Measurements from ENCODE around the gene MAGI2.

The MAGI2 gene

GRCh38 chr7:79149831-79150230 is 303.6 kb downstream of the MAGI2 start:
- FAIRE-seq = no peak
- TF ChIP-seq SPI1 (IDR thresholded peaks at IDR 0.05; ENCODE audit: low read depth, low read length) (no peak), PAX5 (IDR thresholded peaks at IDR 0.05; ENCODE audit: insufficient read depth, low read length, severe bottlenecking) (no peak), POU2F2 (IDR thresholded peaks at IDR 0.05; ENCODE audit: low read depth, low read length) (no peak), POLR2AphosphoS5 (IDR thresholded peaks at IDR 0.05; ENCODE audit: low read depth, low read length) (no peak), TAF1 (IDR thresholded peaks at IDR 0.05; ENCODE audit: low read depth, low read length) (no peak), POLR2A (IDR thresholded peaks at IDR 0.05; ENCODE audit: low read depth, low read length) (no peak)

GRCh38 chr7:79142706-79143105 is 310.8 kb downstream of the MAGI2 start:
- DNase-seq (ENCODE audit: insufficient read length, low spot score) = no peak
- no peak for TF ChIP-seq POLR2A (IDR thresholded peaks at IDR 0.05; ENCODE audit: low read depth, low read length)
- FAIRE-seq = no peak

More at GRCh38 chr7:79149831-79150230, 303.6 kb downstream of the MAGI2 start:
- no peak for DNase-seq (ENCODE audit: insufficient read length, low spot score)

GRCh38 chr7:79141252-79141651 is 312.2 kb downstream of the MAGI2 start:
- TF ChIP-seq POU2F2 (IDR thresholded peaks at IDR 0.05; ENCODE audit: low read depth, low read length) = no peak
- no peak for TF ChIP-seq POLR2A (IDR thresholded peaks at IDR 0.05; ENCODE audit: low read depth, low read length)
- TF ChIP-seq PAX5 (IDR thresholded peaks at IDR 0.05; ENCODE audit: insufficient read depth, low read length, severe bottlenecking) = no peak
- TF ChIP-seq TAF1 (IDR thresholded peaks at IDR 0.05; ENCODE audit: low read depth, low read length) = no peak
- TF ChIP-seq SPI1 (IDR thresholded peaks at IDR 0.05; ENCODE audit: low read depth, low read length) = no peak
- TF ChIP-seq POLR2AphosphoS5 (IDR thresholded peaks at IDR 0.05; ENCODE audit: low read depth, low read length) = no peak
- DNase-seq (ENCODE audit: insufficient read length, low spot score) (no peak), FAIRE-seq (no peak)

GRCh38 chr7:79137942-79138341 is 315.5 kb downstream of the MAGI2 start:
- TF ChIP-seq POLR2AphosphoS5 (IDR thresholded peaks at IDR 0.05; ENCODE audit: low read depth, low read length) = no peak
- TF ChIP-seq TAF1 (IDR thresholded peaks at IDR 0.05; ENCODE audit: low read depth, low read length) = no peak
- TF ChIP-seq POU2F2 (IDR thresholded peaks at IDR 0.05; ENCODE audit: low read depth, low read length) = no peak
- TF ChIP-seq SPI1 (IDR thresholded peaks at IDR 0.05; ENCODE audit: low read depth, low read length) = no peak
- TF ChIP-seq PAX5 (IDR thresholded peaks at IDR 0.05; ENCODE audit: insufficient read depth, low read length, severe bottlenecking) = no peak
- no peak for TF ChIP-seq POLR2A (IDR thresholded peaks at IDR 0.05; ENCODE audit: low read depth, low read length)
- DNase-seq (ENCODE audit: insufficient read length, low spot score) (no peak), FAIRE-seq (no peak)

- TF ChIP-seq POU2F2 (IDR thresholded peaks at IDR 0.05; ENCODE audit: low read depth, low read length) (no peak), TAF1 (IDR thresholded peaks at IDR 0.05; ENCODE audit: low read depth, low read length) (no peak), POLR2AphosphoS5 (IDR thresholded peaks at IDR 0.05; ENCODE audit: low read depth, low read length) (no peak), SPI1 (IDR thresholded peaks at IDR 0.05; ENCODE audit: low read depth, low read length) (no peak), PAX5 (IDR thresholded peaks at IDR 0.05; ENCODE audit: insufficient read depth, low read length, severe bottlenecking) (no peak), POLR2A (IDR thresholded peaks at IDR 0.05; ENCODE audit: low read depth, low read length) (no peak)
- DNase-seq (ENCODE audit: insufficient read length, low spot score) (no peak), FAIRE-seq (no peak)
Measured at GRCh38 chr7:79132844-79133451, 320.5 kb downstream of the MAGI2 start.

- TF ChIP-seq POU2F2 (IDR thresholded peaks at IDR 0.05; ENCODE audit: low read depth, low read length) (no peak), SPI1 (IDR thresholded peaks at IDR 0.05; ENCODE audit: low read depth, low read length) (no peak), POLR2AphosphoS5 (IDR thresholded peaks at IDR 0.05; ENCODE audit: low read depth, low read length) (no peak), TAF1 (IDR thresholded peaks at IDR 0.05; ENCODE audit: low read depth, low read length) (no peak), POLR2A (IDR thresholded peaks at IDR 0.05; ENCODE audit: low read depth, low read length) (no peak), PAX5 (IDR thresholded peaks at IDR 0.05; ENCODE audit: insufficient read depth, low read length, severe bottlenecking) (no peak)
- DNase-seq (ENCODE audit: insufficient read length, low spot score) (no peak), FAIRE-seq (no peak)
Measured at GRCh38 chr7:79130715-79131114, 322.8 kb downstream of the MAGI2 start.

GRCh38 chr7:79124331-79124730 is 329.1 kb downstream of the MAGI2 start:
- FAIRE-seq = no peak
- TF ChIP-seq POLR2A (IDR thresholded peaks at IDR 0.05; ENCODE audit: low read depth, low read length) (no peak), POU2F2 (IDR thresholded peaks at IDR 0.05; ENCODE audit: low read depth, low read length) (no peak), PAX5 (IDR thresholded peaks at IDR 0.05; ENCODE audit: insufficient read depth, low read length, severe bottlenecking) (no peak), TAF1 (IDR thresholded peaks at IDR 0.05; ENCODE audit: low read depth, low read length) (no peak), SPI1 (IDR thresholded peaks at IDR 0.05; ENCODE audit: low read depth, low read length) (no peak), POLR2AphosphoS5 (IDR thresholded peaks at IDR 0.05; ENCODE audit: low read depth, low read length) (no peak)
- DNase-seq (ENCODE audit: insufficient read length, low spot score) = no peak

- TF ChIP-seq SPI1 (IDR thresholded peaks at IDR 0.05; ENCODE audit: low read depth, low read length) = no peak
- no peak for TF ChIP-seq POLR2A (IDR thresholded peaks at IDR 0.05; ENCODE audit: low read depth, low read length)
- TF ChIP-seq TAF1 (IDR thresholded peaks at IDR 0.05; ENCODE audit: low read depth, low read length) = no peak
- TF ChIP-seq POLR2AphosphoS5 (IDR thresholded peaks at IDR 0.05; ENCODE audit: low read depth, low read length) = no peak
- FAIRE-seq = no peak
Measured at GRCh38 chr7:79118143-79118542, 335.3 kb downstream of the MAGI2 start.

GRCh38 chr7:79096361-79096805 is 357.1 kb downstream of the MAGI2 start:
- DNase-seq (ENCODE audit: insufficient read length, low spot score) (no peak), FAIRE-seq (no peak)
- TF ChIP-seq TAF1 (IDR thresholded peaks at IDR 0.05; ENCODE audit: low read depth, low read length) (no peak), PAX5 (IDR thresholded peaks at IDR 0.05; ENCODE audit: insufficient read depth, low read length, severe bottlenecking) (no peak), POU2F2 (IDR thresholded peaks at IDR 0.05; ENCODE audit: low read depth, low read length) (no peak), POLR2AphosphoS5 (IDR thresholded peaks at IDR 0.05; ENCODE audit: low read depth, low read length) (no peak), POLR2A (IDR thresholded peaks at IDR 0.05; ENCODE audit: low read depth, low read length) (no peak)

More at GRCh38 chr7:79118143-79118542, 335.3 kb downstream of the MAGI2 start:
- no peak for DNase-seq (ENCODE audit: insufficient read length, low spot score)

GRCh38 chr7:79093421-79093820 is 360.0 kb downstream of the MAGI2 start:
- DNase-seq (ENCODE audit: insufficient read length, low spot score) (no peak), FAIRE-seq (no peak)
- TF ChIP-seq PAX5 (IDR thresholded peaks at IDR 0.05; ENCODE audit: insufficient read depth, low read length, severe bottlenecking) (no peak), POU2F2 (IDR thresholded peaks at IDR 0.05; ENCODE audit: low read depth, low read length) (no peak), TAF1 (IDR thresholded peaks at IDR 0.05; ENCODE audit: low read depth, low read length) (no peak), POLR2A (IDR thresholded peaks at IDR 0.05; ENCODE audit: low read depth, low read length) (no peak), SPI1 (IDR thresholded peaks at IDR 0.05; ENCODE audit: low read depth, low read length) (no peak), POLR2AphosphoS5 (IDR thresholded peaks at IDR 0.05; ENCODE audit: low read depth, low read length) (no peak)

All from GM12891 (cell line).